Loucy (cell line): ENCODE results near the gene KRTAP10-9.

ENCODE experiments used
- H2AFZ ChIP-seq: fragments of 200-600 bp; sonication (generic); 2 replicates; pipeline ENCODE4 v1.6.0; 2016; ENCODE audit warnings: antibody characterized with exemption, mild to moderate bottlenecking, low read length, moderate library complexity
- H3F3A ChIP-seq: fragments of 200-600 bp; 2 replicates; pipeline ENCODE4 v1.6.0; 2016; ENCODE audit warnings: antibody characterized with exemption, low read depth, mild to moderate bottlenecking
- H3K27me3 ChIP-seq: fragments of 200-600 bp; sonication (generic); 2 replicates; pipeline ENCODE4 v1.6.1; 2014; ENCODE audit warnings: low read length, mild to moderate bottlenecking; ENCODE audit not compliant: insufficient read depth, poor library complexity, severe bottlenecking
- H3K36me3 ChIP-seq: fragments of 200-600 bp; sonication (generic); 2 replicates; pipeline ENCODE4 v1.6.1; 2016; ENCODE audit warnings: low read length; ENCODE audit not compliant: insufficient read depth
- H3K4me1 ChIP-seq: fragments of 200-600 bp; sonication (generic); 2 replicates; pipeline ENCODE4 v1.5.1; 2014; ENCODE audit warnings: low read length, mild to moderate bottlenecking; ENCODE audit not compliant: insufficient read depth, poor library complexity, severe bottlenecking
- H3K4me2 ChIP-seq: fragments of 200-600 bp; sonication (generic); 2 replicates; pipeline ENCODE4 v1.6.0; 2014; ENCODE audit warnings: antibody characterized with exemption, low read length, low read depth, mild to moderate bottlenecking; ENCODE audit not compliant: poor library complexity, severe bottlenecking
- H3K4me3 ChIP-seq: fragments of 200-600 bp; sonication (generic); 2 replicates; pipeline ENCODE4 v1.5.1; 2014; ENCODE audit warnings: low read length, mild to moderate bottlenecking, mixed read lengths; ENCODE audit not compliant: poor library complexity, severe bottlenecking
- H3K79me2 ChIP-seq: fragments of 200-600 bp; sonication (generic); 2 replicates; pipeline ENCODE4 v1.6.1; 2014; ENCODE audit warnings: low read length; ENCODE audit not compliant: insufficient read depth
- H3K9ac ChIP-seq: fragments of 200-600 bp; sonication (generic); 2 replicates; pipeline ENCODE4 v1.6.0; 2014; ENCODE audit warnings: mild to moderate bottlenecking, low read depth, low read length, moderate library complexity; ENCODE audit not compliant: poor library complexity, severe bottlenecking
- H3K9me2 ChIP-seq: fragments of 200-600 bp; sonication (generic); replicated peaks from 2 replicates; pipeline ENCODE4 v1.6.1; 2016; ENCODE audit warnings: low read depth, low read length, mixed read lengths
- H3K9me3 ChIP-seq: fragments of 200-600 bp; sonication (generic); 2 replicates; pipeline ENCODE4 v1.6.1; 2014; ENCODE audit warnings: mild to moderate bottlenecking, antibody characterized with exemption, low read length, low read depth; ENCODE audit not compliant: insufficient read depth
- H4K20me1 ChIP-seq: fragments of 200-600 bp; sonication (generic); 2 replicates; pipeline ENCODE4 v1.6.0; 2014; ENCODE audit warnings: antibody characterized with exemption, low read length, mild to moderate bottlenecking; ENCODE audit not compliant: insufficient read depth, poor library complexity, severe bottlenecking
- CTCF ChIP-seq: fragments of 200-600 bp; sonication (generic); conservative IDR thresholded peaks from 2 replicates; pipeline ENCODE4 v1.5.1; 2014; ENCODE audit warnings: mild to moderate bottlenecking, antibody characterized with exemption, low read length
- EZH2phosphoT487 ChIP-seq: fragments of 200-600 bp; IDR thresholded peaks from 2 replicates; pipeline ENCODE4 v1.6.1; 2018; ENCODE audit warnings: antibody characterized with exemption, mild to moderate bottlenecking, moderate library complexity, borderline replicate concordance

KRTAP10-9 gene

GRCh38 chr21:44592446-44593311 is 34.2 kb upstream of the KRTAP10-9 start, which contains the start of gene KRTAP10-6:
KRTAP10-6 (minus strand) TSS chr21:44592505; CDS start chr21:44592484, 21 bp downstream.
- Histone ChIP-seq H3K27me3 (no peaks in the 10 kb centered on the region), H3K36me3 (no peaks in the 10 kb centered on the region)

DNA sequence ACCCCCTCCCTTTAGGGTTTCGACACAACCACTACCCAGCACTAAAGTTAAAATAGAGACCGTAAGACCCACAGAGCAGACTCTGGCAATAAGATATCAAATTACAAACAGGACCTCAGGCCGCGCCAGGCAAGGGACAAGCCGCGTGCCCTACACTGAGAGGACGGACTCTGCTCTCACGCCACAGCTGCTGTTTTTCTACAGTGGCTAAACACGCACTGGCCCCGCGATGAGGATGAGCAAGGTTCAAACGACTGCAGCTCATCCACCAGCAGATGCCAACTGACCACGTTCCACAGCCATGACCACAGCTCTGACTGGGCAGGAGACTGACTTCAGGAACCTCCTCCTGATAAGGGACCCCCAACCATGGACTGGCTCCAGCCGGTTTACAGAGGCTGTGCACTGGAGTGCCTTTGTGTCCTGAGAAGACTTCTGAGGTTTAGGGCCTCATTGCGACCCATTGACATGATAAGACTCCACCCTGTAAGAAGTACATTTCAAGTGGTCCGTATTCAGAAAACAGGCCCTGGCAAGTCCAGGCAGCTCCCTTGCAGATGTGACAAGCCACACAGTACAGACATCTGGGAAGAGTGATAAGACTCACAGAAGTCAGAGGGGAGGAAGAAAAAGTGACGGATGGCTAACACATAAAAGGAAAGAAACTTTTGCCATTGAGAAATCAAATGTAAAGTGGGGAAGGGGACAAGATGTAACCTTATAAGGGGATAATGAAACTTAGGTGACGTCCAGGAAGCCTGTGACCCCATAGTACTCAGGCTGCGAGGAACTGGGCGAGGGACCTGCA is 33.1 kb upstream of the KRTAP10-9 start:
- H3K4me3 ChIP-seq: no peak overlapping the region
- H3K9me2 ChIP-seq: no peaks in the 10 kb centered on the region
- H2AFZ ChIP-seq: no peak overlapping the region
- no peaks in the 10 kb centered on the region for H3K36me3 ChIP-seq
- H3K9me3 ChIP-seq: no peaks in the 10 kb centered on the region
- H3K79me2 ChIP-seq: no peaks in the 10 kb centered on the region
- H3F3A ChIP-seq: no peaks in the 10 kb centered on the region
- no peaks in the 10 kb centered on the region for H3K27me3 ChIP-seq
- H3K9ac ChIP-seq: no peak overlapping the region
- H3K4me2 ChIP-seq: no peak overlapping the region
- TF ChIP-seq EZH2phosphoT487: no peak
- no peak for TF ChIP-seq CTCF
- H4K20me1 ChIP-seq: no peaks in the 10 kb centered on the region
- no peaks in the 10 kb centered on the region for H3K4me1 ChIP-seq

More at GRCh38 chr21:44592446-44593311, 34.2 kb upstream of the KRTAP10-9 start, which contains the start of gene KRTAP10-6:
- H4K20me1 ChIP-seq: no peaks in the 10 kb centered on the region
- no peaks in the 10 kb centered on the region for H3K9me2 ChIP-seq
- H3F3A ChIP-seq: no peaks in the 10 kb centered on the region
- no peaks in the 10 kb centered on the region for H3K9me3 ChIP-seq
- no peak within 1 kb of the TSS for H2AFZ ChIP-seq
- TF ChIP-seq EZH2phosphoT487 (no peak), CTCF (no peak)
- no peak within 1 kb of the TSS for H3K9ac ChIP-seq
- no peak within 1 kb of the TSS for H3K4me2 ChIP-seq
- H3K79me2 ChIP-seq: no peaks in the 10 kb centered on the region
- no peak within 1 kb of the TSS for H3K4me3 ChIP-seq
- no peaks in the 10 kb centered on the region for H3K4me1 ChIP-seq

GRCh38 chr21:44594406-44594916 is 32.4 kb upstream of the KRTAP10-9 start:
- no peaks in the 10 kb centered on the region for H3K36me3 ChIP-seq
- no peaks in the 10 kb centered on the region for H3K27me3 ChIP-seq
- H3K4me2 ChIP-seq: no peak overlapping the region
- no peak overlapping the region for H3K4me3 ChIP-seq
- H4K20me1 ChIP-seq: no peaks in the 10 kb centered on the region
- TF ChIP-seq EZH2phosphoT487 (no peak), CTCF (no peak)
- no peak overlapping the region for H2AFZ ChIP-seq
- H3K4me1 ChIP-seq: no peaks in the 10 kb centered on the region
- H3K79me2 ChIP-seq: no peaks in the 10 kb centered on the region
- no peak overlapping the region for H3K9ac ChIP-seq
- no peaks in the 10 kb centered on the region for H3F3A ChIP-seq
- H3K9me3 ChIP-seq: no peaks in the 10 kb centered on the region
- H3K9me2 ChIP-seq: no peaks in the 10 kb centered on the region
